ENCODE data around the gene FARS2.
A peak's percentile ranks its signal among the peaks of the same experiment; 100 is the strongest.

FARS2 gene

DNA sequence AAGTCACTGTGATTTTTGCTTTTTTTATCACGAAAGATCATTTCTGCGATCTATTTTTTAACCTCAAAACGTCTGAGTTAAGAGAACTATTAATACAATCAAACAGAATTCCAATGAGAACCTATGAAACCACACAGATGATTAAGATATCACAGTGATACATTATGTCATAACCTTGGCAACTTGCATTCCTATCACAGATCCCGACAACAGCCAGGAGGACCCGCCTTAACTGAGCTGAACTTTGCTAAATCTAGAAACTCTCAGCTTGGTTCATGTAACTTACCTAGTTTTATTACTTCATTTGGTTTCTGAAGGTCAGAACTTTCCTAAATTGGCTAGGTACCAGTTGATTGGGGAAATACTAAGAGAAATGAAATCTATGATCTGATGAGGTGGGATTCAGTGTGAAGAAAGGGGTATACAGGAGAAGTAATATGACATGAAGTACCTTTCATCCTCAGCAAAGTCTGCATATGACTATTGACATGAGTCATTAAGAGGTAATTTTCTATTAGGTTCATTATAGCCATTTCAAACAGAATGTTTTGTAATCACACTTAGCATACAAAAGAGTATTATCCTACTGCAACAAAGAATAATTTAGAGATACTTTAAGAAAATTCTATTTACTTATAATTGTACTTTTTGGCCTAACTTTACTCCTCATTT lies 11.7 kb upstream of the FARS2 start:
- no peak for DNase-seq (ENCODE audit: low spot score)

DNA sequence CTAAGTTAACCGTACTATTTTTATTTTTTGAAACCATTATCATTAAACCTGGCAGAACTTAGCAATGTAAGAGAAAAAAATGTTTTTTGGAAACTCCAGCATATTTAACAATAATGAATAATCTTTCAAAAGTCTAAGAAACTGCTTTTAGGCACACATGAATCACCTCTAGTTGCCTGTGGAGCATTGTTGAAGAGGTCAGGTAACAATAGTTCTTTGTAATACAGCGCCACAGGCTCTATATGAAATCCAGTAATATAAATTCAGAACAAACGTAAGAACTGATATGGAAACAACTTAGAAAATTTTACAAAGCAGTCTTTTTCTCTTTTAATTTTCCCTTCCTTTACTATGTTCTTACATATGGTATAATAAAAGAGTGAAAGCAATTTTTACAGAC lies 10.9 kb upstream of the FARS2 start:
- no peak for DNase-seq (ENCODE audit: low spot score)

DNA sequence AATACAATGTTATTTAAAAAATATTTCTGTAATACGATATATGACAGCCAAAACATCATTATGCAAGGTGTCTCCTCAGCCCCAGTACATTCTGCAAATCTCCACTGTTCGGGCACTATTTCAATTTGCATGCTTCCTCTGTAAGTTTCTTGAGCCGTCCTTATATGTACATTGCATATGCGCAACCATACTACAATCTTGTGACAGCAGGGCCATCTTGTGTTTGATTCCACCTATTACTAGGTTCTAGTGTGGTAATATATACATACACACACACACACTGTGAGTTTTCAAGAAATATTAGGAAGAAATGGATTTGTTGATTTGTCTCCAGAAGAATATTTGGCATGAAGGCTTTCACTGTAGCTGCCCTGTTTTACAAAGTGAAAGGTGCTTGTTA lies 10.4 kb upstream of the FARS2 start:
- DNase-seq (ENCODE audit: low spot score) = no peak

DNA sequence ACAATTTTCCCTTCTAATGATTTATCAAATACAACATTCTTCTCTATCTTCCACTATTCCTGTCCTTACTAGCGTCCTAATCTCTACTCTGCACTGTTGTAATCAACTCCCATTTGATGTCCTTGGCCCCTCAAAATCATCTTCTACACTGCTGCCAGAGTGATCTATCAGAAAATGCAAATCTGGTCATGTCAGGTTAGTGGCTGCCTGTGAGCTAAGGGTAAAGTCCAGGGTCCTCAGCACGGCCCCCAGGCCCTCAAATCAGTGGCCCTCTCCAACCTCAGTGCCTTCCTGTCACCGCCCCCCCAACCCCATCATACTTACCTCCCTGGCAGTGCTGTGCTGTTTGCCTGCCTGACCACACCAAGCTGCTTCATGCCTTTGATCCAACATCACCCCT lies 4.4 kb upstream of the FARS2 start:
- DNase-seq (ENCODE audit: low spot score) = no peak

DNA sequence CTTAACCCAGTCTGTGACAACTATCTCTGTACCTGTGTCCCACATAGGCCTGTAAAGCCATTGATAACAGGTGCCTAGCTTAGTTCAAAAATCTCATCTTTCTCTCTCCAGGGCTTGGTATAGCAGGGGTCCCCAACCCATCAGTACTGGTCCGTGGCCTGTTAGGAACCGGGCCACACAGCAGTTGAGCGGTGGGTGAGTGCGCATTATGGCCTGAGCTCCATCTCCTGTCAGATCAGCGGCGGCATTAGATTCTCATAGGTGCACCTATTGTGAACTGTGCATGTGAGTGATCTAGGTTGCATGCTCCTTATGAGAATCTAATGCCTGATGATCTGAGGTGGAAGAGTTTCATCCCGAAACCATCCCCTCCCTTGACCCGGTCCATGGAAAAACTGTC lies 3.9 kb upstream of the FARS2 start:
- DNase-seq (ENCODE audit: low spot score) = no peak

DNA sequence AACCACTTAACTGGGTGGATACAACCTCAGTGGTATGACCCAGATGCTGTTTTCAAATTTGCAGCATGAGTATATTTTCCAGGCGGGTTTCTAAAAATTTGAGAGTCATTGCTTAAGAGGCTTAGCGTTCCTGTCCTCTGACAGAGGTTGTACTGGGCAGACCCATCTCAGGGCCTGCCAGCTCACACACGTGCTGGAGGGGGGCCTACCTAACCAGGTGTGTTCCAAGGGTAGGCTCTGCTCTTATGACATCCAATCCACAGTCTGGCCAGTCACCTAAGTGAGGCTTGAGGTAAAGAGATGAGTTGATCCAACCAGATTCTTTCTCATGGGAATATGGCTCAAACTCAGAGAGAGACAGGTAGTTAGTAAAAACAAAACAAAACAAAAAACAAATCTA lies 1.9 kb upstream of the FARS2 start:
- no peak for DNase-seq (ENCODE audit: low spot score)

DNA sequence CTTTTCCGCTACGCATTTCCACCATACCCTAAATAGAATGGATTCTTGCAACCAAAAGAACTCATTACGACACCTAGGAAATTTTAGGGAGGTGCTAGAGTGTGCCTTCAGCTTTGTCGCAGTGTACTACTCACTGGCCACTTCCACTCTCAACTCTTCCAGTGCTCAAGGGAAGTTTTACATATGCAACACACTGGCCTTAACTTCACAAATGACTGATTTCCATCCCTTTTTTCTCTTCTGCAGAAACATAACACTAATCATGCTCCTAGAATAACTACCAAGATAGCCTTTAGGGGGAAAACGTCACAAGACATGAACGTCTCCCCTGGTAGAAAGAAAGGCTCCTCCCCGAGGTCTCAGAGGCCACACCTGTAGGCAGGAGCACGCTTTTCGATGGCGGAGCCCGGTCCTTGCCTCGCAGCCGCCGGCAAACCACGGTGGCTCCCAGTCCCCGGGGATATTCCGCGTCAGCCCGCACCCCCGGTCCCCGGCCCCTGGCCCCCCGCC lies 1.1 kb upstream of the FARS2 start:
- DNase-seq (ENCODE audit: low spot score) = peak; percentile 57

DNA sequence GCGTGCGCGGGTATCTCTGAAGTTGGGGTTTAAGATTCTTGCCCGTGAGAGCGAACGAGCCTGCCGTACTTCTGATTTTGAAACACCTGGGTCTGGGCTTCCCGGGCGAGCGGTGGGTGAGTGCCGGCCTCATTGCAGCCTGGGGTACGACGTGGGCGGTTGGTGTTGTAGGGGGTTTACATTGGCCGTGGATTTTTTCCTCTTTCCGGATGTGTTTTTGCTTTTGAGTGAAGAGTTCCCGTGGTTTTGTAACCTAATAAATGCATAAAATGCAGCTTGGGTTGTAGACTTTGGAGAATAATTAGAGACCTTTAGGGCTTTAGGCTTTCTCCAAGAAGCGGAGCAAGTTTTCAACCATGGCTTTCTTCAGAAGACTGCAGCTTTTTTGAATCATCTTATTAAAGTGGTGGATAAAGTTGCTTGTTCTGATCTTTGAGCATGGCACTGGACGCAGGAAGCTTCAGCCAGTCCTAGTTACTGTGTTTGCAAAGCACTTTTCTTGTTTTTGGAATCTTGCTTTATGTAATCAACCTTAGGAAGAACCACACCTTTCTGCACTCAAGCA lies 314 bp downstream of the FARS2 start:
- no peak for DNase-seq (ENCODE audit: low spot score)

DNA sequence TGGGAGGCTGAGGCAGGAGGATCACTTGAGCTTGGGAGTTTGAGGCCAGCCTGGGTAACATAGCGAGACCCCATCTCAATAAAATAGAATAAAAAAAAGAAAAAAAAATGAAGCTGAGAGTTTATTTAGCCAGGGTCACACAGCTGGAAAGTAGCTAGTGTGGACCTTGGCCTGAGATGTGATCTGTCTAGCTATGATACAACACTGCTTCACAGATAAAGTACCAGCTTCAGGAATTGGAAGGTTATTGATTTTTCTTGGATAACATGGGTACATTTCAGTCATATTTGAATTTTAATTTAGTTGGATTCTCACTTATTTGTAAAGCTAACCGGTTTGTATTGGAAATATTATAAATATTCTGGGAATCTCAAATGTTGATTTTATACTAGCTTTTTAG lies 5.1 kb downstream of the FARS2 start:
- DNase-seq (ENCODE audit: low spot score) = no peak

DNA sequence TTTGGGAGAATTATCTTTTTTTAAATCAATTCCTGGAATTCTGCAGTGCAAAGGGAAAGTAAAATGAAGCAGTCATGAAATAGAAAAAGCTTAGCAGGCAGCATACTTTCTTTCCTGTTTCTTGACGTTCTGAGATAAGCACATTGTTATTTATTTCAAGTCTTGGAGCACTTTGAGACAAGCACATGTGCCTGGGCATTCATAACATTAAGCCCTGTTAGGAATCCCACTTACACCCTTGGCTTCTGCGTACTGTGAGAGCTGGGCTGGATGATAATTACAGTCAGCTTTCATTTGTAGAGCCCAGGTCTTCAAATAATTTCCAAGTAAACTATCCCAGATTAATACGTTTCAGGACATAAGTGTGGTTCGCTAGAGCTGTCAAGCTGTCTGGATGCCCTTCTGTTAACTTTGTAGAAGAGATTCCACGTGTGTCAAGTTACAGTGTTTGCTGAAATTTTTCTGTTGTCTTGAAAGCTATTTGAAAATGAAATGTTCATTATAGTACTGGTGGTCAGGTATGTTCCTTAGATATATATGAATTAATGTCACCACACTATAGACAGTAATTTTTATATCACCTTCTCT lies 8.9 kb downstream of the FARS2 start:
- no peak for DNase-seq (ENCODE audit: low spot score)

DNA sequence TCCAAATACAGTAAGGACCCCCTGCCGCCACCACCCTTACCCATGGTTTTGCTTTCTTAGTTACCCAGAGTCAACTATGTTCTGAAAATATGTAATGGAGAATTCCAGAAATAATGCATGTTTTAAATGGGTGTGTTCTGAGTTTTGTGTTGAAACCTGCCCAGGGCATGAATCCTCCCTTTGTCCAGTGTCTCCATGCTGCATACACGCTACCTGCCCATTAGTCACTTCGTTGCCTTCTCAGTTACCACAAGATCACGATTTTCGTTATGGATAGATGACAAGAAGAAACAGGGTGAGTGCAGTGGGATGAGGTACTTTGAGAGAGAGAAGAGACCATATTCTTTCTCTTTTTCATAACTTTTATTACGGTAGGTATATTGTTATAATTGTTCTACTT lies 10.6 kb downstream of the FARS2 start:
- no peak for DNase-seq (ENCODE audit: low spot score)

DNA sequence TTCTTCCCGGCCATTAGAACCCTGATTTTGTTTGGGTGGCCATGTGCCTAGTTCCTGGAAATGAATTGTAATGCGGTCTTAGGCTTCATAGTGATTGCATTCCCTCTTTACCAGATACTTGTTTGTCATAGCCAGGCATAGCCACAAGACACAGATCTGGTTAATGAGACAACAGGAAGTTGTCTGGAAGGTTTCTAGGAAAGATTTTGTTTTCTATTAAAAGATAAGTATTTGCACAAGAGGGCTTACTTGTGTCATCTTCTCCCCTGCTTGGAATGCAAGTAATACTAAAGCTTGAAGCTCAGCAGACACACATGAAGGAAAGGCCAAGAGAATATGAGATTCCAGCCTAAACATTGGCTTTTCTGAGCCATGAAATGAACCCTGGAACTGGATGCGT lies 12.9 kb downstream of the FARS2 start:
- no peak for DNase-seq (ENCODE audit: low spot score)

DNA sequence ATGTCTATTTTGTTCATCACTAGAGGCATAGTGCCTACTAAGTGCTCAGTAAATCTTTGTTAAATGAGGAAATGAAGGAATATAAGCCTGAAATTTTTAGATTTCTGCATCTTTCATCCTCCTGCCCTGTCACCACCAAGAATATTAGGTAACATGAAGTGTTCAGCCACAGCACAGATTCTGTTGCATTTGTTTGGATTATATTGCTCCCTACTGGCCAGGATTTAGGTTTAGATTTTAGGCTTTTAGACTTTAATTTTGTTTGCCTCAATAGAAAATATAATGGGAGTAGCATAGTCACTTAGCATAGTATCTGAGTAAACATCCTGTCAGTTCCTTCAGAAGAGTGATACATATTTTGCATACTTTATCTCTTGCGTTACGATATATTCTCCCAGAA lies 14.2 kb downstream of the FARS2 start:
- DNase-seq (ENCODE audit: low spot score) = no peak

DNA sequence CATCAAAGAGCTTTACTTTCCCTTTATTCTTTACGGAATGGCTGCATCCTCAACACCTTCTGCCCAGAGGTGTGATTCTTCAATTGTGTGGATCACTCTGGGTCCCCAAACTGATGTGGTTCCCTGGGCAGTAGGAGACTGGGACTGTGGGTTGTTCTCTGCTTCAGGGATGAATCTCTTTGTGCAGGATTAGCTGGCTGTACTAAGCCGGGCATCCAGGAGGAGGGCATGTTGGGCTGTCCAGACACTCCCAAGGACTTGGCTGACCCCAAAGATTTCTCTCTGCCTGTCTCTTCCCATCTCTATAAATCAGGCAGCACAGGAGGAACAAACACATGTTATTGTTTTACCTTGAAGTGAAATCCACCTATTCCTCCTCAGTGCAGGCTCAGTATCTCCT lies 15.3 kb downstream of the FARS2 start:
- no peak for DNase-seq (ENCODE audit: low spot score)

DNA sequence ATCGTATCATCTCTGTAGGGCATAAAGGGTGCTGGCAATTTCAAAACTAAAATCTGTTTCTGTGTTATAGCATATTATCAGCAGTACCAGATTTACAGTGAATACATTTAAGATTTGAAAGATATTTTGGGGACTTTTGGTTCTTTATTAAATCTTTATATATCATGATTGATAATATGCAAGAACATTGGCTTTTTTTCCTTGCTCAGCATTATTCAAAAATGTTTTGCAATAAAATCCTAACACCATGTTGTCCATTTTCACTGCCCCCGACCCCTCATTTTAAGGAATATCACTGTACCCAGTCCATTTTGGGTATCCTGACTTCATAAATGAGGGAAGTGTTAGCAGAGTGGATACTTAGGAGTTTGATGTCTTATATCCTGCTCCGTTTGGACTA lies 16.3 kb downstream of the FARS2 start:
- DNase-seq (ENCODE audit: low spot score) = no peak

DNA sequence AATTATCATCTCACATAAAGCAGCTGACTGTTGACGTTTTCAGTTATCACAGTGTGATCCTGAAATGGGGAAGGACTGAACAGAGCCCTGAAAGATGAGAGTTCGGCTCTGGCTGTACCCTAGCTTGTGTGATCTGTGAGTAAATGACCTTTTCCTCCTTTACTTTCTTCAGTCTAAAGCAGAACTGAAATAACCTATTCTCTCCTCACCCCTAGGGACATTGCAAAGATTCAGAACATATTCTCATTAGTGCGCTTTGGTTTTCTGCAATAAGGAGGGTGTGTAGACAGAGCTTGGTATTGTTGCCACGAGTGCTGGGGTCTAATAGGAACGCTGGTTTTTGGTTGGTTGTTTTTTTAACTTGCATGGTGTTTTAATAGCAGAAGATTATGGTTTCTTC lies 16.7 kb downstream of the FARS2 start:
- no peak for DNase-seq (ENCODE audit: low spot score)

DNA sequence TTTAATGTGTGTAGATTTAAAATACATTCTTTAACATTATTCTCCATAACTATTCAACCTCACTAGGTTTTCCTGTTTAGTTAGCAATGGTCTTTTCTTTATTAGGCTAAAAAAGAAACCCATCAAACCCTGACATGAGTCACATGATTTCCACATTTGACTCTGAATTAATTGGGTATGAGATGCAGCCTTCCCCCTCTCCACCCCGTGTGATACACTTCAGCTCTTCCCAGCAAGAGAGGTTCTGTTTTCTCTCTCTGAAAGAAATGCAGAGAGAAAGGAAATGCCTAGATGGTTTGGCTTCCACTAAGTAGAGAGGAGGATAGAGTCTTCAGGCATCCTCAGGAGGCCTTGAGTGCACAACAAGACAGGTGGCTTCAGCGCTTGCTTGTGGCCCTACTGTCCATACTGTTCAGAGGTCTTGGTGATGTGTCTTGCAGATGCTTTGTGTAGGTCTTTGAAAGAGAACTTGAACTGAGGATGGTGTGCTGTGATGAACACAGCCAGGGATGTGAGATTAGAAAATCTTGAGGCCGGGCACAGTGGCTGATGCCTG lies 17.3 kb downstream of the FARS2 start:
- DNase-seq (ENCODE audit: low spot score) = no peak

DNA sequence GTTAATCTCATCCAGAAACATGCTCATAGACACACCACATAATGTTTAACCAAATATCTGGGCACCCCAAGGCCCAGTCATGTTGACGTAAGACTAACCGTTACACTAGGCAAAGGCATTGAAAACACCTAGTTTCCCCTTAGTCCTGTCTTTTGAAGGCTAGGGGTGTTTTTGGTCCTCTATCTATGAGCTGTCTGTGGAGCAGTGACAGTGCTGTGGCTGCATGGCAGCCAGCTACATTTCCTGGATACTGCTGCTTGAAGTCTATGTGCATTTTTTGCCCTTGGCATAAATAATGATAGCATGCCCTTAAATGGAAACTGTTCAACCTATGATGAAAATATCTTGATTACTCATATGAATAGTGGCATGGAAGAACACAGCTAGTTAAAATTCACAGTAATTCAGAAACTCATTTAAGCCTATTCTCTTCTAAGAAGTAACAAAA lies 18.6 kb downstream of the FARS2 start:
- no peak for DNase-seq (ENCODE audit: low spot score)

DNA sequence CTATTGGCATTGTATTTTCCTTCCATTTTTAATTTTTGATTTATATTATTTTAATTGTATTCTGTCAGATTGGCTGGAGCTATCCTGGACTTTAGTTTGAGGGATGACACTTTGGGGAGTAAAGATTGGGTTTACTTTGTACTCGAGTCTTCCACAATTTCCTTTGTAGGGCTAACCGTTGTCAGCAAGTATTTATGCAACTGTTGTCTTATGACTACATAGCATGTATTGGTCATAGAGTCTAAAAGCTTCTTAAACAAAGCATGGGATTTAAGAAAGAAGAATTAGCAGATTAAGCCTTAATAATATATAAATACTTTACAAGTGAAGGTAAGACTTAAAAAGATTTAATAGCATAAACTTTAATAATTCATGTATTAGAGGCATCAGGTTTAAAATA lies 19.6 kb downstream of the FARS2 start:
- no peak for DNase-seq (ENCODE audit: low spot score)

DNA sequence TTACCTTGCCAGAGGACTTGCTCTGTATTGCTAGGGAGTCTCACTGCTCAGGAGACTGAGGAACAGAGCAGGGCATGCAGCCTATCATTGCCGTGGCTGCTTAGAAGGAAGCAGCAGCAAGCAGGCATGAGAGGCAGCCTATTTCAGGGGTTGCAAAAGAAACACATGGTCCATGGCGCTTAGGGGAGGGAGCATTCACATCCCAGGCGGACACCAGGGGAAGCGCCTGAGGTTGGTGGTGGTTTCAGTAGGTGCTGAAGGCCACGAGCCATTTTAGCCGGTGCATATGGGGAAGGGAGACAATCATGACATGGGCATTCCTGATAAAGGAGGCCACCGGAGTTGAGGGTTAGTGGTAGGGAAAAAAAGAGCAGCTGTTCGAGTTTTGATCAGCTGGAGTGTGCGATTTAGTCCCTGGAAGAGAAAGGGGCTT lies 20.9 kb downstream of the FARS2 start:
- no peak for DNase-seq (ENCODE audit: low spot score)

DNA sequence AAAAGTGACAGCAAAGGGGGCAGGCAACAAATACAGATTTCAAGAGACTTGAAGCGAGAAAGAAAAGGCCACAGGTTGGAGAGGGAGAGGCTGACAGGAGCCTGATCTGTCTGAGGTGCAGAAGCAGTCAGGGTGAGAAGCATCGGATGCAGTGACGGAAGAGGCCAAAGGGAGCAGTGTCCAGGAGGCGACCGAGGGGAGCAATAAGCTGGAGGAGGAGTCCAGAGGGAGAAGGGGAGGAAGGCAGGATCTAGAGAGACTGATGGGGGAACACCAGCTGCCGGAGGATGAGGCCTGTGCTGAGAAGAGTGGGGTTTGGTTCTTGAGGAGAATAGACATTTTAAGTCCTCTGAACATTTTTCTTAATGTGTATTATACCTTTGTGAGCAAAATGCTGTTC lies 23.8 kb downstream of the FARS2 start:
- no peak for DNase-seq (ENCODE audit: low spot score)

DNA sequence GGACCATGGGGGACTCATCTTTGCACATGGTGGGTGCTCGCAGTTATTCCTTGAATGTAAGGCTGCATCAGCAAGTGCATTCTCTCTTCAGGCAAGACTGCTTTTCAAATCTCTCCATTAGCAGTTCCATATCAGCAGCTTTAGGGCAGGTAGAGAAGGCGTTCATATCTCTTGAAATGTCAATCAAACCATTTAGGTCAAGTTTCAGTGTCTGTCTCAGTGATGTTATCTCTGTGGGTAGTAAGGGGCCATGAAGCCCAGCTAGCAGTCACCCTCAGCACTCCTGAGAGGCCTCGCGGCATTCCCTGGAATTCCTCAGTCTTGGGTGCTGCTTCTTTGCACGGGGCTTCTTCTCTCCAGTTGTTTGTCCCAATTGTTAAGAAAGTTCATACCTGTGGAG lies 24.2 kb downstream of the FARS2 start:
- no peak for DNase-seq (ENCODE audit: low spot score)

DNA sequence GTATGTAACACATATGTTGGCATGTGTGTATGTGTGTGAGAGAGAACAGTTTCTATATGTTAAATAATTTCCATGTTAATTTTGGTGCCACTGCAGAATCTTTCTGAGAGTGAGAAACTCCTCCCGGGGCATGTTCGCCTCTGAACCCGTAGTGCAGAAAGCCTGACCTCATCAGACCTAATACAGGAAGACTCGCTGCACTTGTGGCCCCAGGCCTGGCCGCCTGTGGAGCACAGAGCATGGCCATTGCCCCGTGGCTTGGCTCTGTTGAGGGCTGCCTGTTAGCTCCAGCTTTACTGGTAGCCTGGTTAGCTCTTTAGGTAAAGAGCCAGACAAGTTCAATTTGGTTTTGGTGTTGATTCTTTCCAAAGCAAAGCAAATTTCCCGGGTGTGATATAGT lies 25.5 kb downstream of the FARS2 start:
- DNase-seq (ENCODE audit: low spot score) = no peak

All from Ammon's horn (tissue), 1 donor.